Subcutaneous abdominal adipose tissue (tissue), 5 donors: Measurements from ENCODE around the gene CA12.

ENCODE experiments used
- H3K27ac ChIP-seq: one replicate; pipeline ENCODE4 v1.7.0; 2013; ENCODE audit warnings: low read depth, mild to moderate bottlenecking, inconsistent platforms, low read length, moderate library complexity
- H3K27me3 ChIP-seq, 5 donors: one replicate each; pipeline ENCODE4 v1.7.0; 2013; ENCODE audit warnings: low read length in 5 of 5, inconsistent platforms in 1 of 5; ENCODE audit not compliant: control insufficient read depth in 5 of 5, insufficient read depth in 4 of 5
- H3K36me3 ChIP-seq, 5 donors: one replicate each; pipeline ENCODE4 v1.7.0; 2013; ENCODE audit warnings: low read length in 5 of 5; ENCODE audit not compliant: control insufficient read depth in 5 of 5, insufficient read depth in 5 of 5
- H3K4me1 ChIP-seq, 5 donors: one replicate each; pipeline ENCODE4 v1.7.0; 2013; ENCODE audit warnings: low read length in 5 of 5, mild to moderate bottlenecking in 3 of 5, moderate library complexity in 1 of 5; ENCODE audit not compliant: control insufficient read depth in 5 of 5, insufficient read depth in 5 of 5
- H3K4me3 ChIP-seq, 5 donors: one replicate each; pipeline ENCODE4 v1.7.0; 2013; ENCODE audit warnings: low read length in 5 of 5, low read depth in 1 of 5
- H3K9ac ChIP-seq, 5 donors: one replicate each; pipeline ENCODE4 v1.7.0; 2013; ENCODE audit warnings: low read length in 5 of 5, mild to moderate bottlenecking in 4 of 5, moderate library complexity in 3 of 5
- H3K9me3 ChIP-seq, 5 donors: one replicate each; pipeline ENCODE4 v1.7.0; 2013; ENCODE audit warnings: low read length in 5 of 5; ENCODE audit not compliant: control insufficient read depth in 5 of 5
- donor health status: healthy.
- donor health status: healthy.
- donor health status: healthy.
- donor health status: healthy.
- donor health status: healthy.

Gene CA12

GRCh38 chr15:63381301-63382204 is at the start of gene CA12:
TSS of gene CA12 (minus strand) at chr15:63381846. CDS start at chr15:63381720, 126 bp downstream.
- H3K27me3 ChIP-seq: peaks cover 0 to 22% (median 9%) of the 10 kb centered on the region in 5 donors
- peaks cover 0 to 5% (median 4%) of the 10 kb centered on the region in 5 donors for H3K9me3 ChIP-seq
- peak within 1 kb of the TSS in 3 of 5 donors; percentile 29 to 44 (median 41) for H3K9ac ChIP-seq
- peaks cover 0 to 31% (median 27%) of the 10 kb centered on the region in 5 donors for H3K4me1 ChIP-seq
- peak within 1 kb of the TSS; percentile 57 to 78 (median 74) for H3K4me3 ChIP-seq
- H3K27ac ChIP-seq: no peak within 1 kb of the TSS
- no peaks in the 10 kb centered on the region for H3K36me3 ChIP-seq

DNA sequence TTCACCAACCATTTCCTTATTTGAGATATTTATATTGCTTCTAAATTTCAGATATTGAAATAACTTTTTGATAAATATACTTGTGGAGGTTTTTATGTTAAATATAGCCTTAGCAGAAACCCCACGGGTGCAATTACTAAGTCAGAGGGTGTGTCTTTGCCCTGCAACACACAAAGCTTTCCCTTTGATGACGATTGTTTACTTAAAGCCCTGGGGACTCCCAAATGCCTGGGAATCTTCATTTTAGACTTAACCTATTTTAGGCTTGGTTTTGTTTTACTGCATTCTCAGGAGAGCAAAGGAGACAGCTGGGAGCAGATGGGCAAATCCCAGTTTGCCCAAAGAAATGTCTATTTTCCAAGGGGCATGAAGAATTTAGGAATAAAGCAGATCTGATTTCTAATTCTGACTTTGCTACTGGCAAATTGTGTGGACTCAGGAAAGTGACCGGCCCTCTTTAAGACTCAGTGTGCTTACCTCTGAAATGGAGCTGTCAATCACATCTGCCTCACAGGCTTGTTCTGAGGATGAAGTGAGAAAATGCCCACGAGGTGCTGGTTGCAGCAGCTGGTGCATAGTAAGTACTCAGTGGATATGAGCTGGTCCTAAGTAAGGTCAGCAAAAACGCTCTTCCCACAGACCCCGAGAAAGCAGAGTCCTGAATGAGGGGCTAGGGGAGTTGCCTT is 49.3 kb upstream of the CA12 start:
- peaks cover 0 to 6% (median 0%) of the 10 kb centered on the region in 5 donors for H3K9me3 ChIP-seq
- peaks cover 0 to 3% (median 0%) of the 10 kb centered on the region in 5 donors for H3K36me3 ChIP-seq
- no peak overlapping the region for H3K9ac ChIP-seq
- H3K27me3 ChIP-seq: no peaks in the 10 kb centered on the region
- H3K4me3 ChIP-seq: no peak overlapping the region
- H3K27ac ChIP-seq: no peak overlapping the region
- peaks cover 0 to 7% (median 4%) of the 10 kb centered on the region in 5 donors for H3K4me1 ChIP-seq

GRCh38 chr15:63426552-63426951 is 44.9 kb upstream of the CA12 start:
- H3K4me3 ChIP-seq: no peak overlapping the region
- H3K4me1 ChIP-seq: peaks cover 0 to 7% (median 4%) of the 10 kb centered on the region in 5 donors
- H3K36me3 ChIP-seq: peaks cover 0 to 3% (median 0%) of the 10 kb centered on the region in 5 donors
- H3K27me3 ChIP-seq: no peaks in the 10 kb centered on the region
- peaks cover 0 to 6% (median 0%) of the 10 kb centered on the region in 5 donors for H3K9me3 ChIP-seq
- no peak overlapping the region for H3K9ac ChIP-seq
- no peak overlapping the region for H3K27ac ChIP-seq

- Histone ChIP-seq H3K4me1 (peaks cover 0 to under 1% (median 0%) of the 10 kb centered on the region in 5 donors), H3K4me3 (no peak overlapping the region), H3K9me3 (peaks cover 0 to 6% (median 0%) of the 10 kb centered on the region in 5 donors), H3K9ac (no peak overlapping the region), H3K27ac (no peak overlapping the region), H3K27me3 (no peaks in the 10 kb centered on the region), H3K36me3 (peaks cover 0 to 3% (median 0%) of the 10 kb centered on the region in 5 donors)
Measured at GRCh38 chr15:63425426-63425985, 43.9 kb upstream of the CA12 start.

GRCh38 chr15:63422891-63423590 is 41.4 kb upstream of the CA12 start:
- no peaks in the 10 kb centered on the region for H3K27me3 ChIP-seq
- H3K9ac ChIP-seq: no peak overlapping the region
- no peak overlapping the region for H3K27ac ChIP-seq
- no peak overlapping the region for H3K4me3 ChIP-seq
- no peaks in the 10 kb centered on the region for H3K4me1 ChIP-seq
- peaks cover 0 to 3% (median 0%) of the 10 kb centered on the region in 5 donors for H3K36me3 ChIP-seq
- H3K9me3 ChIP-seq: peaks cover 0 to 6% (median 0%) of the 10 kb centered on the region in 5 donors

GRCh38 chr15:63421433-63421832 is 39.8 kb upstream of the CA12 start:
- Histone ChIP-seq H3K9me3 (peaks cover 0 to 3% (median 0%) of the 10 kb centered on the region in 5 donors), H3K27me3 (no peaks in the 10 kb centered on the region)

DNA sequence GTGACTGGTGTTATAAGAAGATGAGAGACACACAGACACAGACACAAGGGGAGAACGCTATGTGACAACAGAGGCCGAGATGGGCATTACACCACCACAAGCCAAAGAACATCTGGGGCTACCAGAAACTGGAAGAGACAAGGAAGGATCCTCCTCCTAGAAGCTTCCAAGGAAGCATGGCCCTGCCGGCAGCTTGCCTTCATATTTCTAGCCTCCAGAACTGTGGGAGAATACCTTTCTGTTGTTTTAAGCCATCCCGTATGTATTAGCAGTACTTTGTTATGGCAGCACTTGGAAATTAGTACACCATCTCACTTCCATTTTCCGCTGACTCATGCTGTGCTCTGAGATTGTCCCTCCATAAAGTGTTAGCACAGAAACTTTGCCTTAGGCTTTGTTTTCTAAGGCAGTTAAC is 38.7 kb upstream of the CA12 start:
- Histone ChIP-seq H3K9ac (no peak overlapping the region), H3K4me3 (no peak overlapping the region), H3K27me3 (no peaks in the 10 kb centered on the region), H3K27ac (no peak overlapping the region), H3K9me3 (no peaks in the 10 kb centered on the region), H3K4me1 (no peaks in the 10 kb centered on the region), H3K36me3 (no peaks in the 10 kb centered on the region)

More at GRCh38 chr15:63421433-63421832, 39.8 kb upstream of the CA12 start:
- no peaks in the 10 kb centered on the region for H3K4me1 ChIP-seq
- no peak overlapping the region for H3K9ac ChIP-seq
- no peak overlapping the region for H3K27ac ChIP-seq
- no peak overlapping the region for H3K4me3 ChIP-seq
- no peaks in the 10 kb centered on the region for H3K36me3 ChIP-seq

- Histone ChIP-seq H3K9ac (no peak overlapping the region), H3K4me3 (no peak overlapping the region), H3K27ac (no peak overlapping the region), H3K4me1 (no peaks in the 10 kb centered on the region), H3K27me3 (no peaks in the 10 kb centered on the region), H3K36me3 (no peaks in the 10 kb centered on the region), H3K9me3 (no peaks in the 10 kb centered on the region)
Measured at GRCh38 chr15:63418811-63419210, 37.2 kb upstream of the CA12 start.

GRCh38 chr15:63417721-63418120 is 36.1 kb upstream of the CA12 start:
- no peaks in the 10 kb centered on the region for H3K4me1 ChIP-seq
- H3K27ac ChIP-seq: no peak overlapping the region
- H3K9ac ChIP-seq: no peak overlapping the region
- H3K27me3 ChIP-seq: no peaks in the 10 kb centered on the region
- no peak overlapping the region for H3K4me3 ChIP-seq
- no peaks in the 10 kb centered on the region for H3K36me3 ChIP-seq
- no peaks in the 10 kb centered on the region for H3K9me3 ChIP-seq
